Activated B cell treated with CpG ODN at 0.5 μM for 24 hours (primary cell): ENCODE results near the gene LRP4. TPM values are rescaled to one million over a fixed set of nuclear protein-coding genes. Genes with fewer than 3 reads are reported as not detected.

Experiments used
- ATAC-seq: fragments of 200-7000 bp; cut with Tn5 transposase; one replicate; pipeline ENCODE4 v1.10.0; 2021; ENCODE audit warnings: low read depth, mild to moderate bottlenecking, moderate library complexity
- CTCF ChIA-PET: fragments of 350-600 bp; sonication (Branson Sonifier 250); formaldehyde crosslinking; loops from one replicate; lab custom pipeline; 2021; ENCODE audit warnings: antibody characterized with exemption; lab: Charles Lee
- POLR2A ChIA-PET: fragments of 350-600 bp; sonication (Branson Sonifier 250); formaldehyde crosslinking; loops from one replicate; lab custom pipeline; 2021; ENCODE audit warnings: antibody characterized with exemption; lab: Charles Lee
- DNase-seq: peaks from one replicate; pipeline ENCODE4 v3.0.0; 2022
- H3K27ac Mint-ChIP-seq: one replicate; pipeline ENCODE4 v1.8.0; 2020; ENCODE audit warnings: mixed read lengths
- H3K27me3 Mint-ChIP-seq: one replicate; pipeline ENCODE4 v1.8.0; 2021; ENCODE audit warnings: mixed read lengths
- H3K36me3 Mint-ChIP-seq: one replicate; pipeline ENCODE4 v1.8.0; 2021; ENCODE audit warnings: low read depth, mixed read lengths
- H3K4me1 Mint-ChIP-seq: one replicate; pipeline ENCODE4 v1.8.0; 2021; ENCODE audit warnings: mixed read lengths
- H3K4me3 Mint-ChIP-seq: one replicate; pipeline ENCODE4 v1.8.0; 2020; ENCODE audit warnings: mild to moderate bottlenecking, mixed read lengths
- H3K9me3 Mint-ChIP-seq: one replicate; pipeline ENCODE4 v1.8.0; 2020; ENCODE audit warnings: mixed read lengths
- intact Hi-C: fragments of 100-400 bp; cut with micrococcal nuclease; formaldehyde crosslinking; loops from one replicate; pipeline ENCODE4 v1.15.1; 2024
- total RNA-seq: library from RNA; stranded (reverse); gene quantifications from 2 replicates; pipeline ENCODE4 v1.2.3, GENCODE V29; 2022
- TF ChIP-seq, protein P1 (sequence below): fragments of 200-600 bp; IDR thresholded peaks from one replicate; pipeline ENCODE4 v1.8.0; 2022; ENCODE audit warnings: antibody characterized with exemption, mild to moderate bottlenecking

Gene LRP4
- total RNA-seq, 1 donor from 2014 or later: 0.16 TPM

DNA sequence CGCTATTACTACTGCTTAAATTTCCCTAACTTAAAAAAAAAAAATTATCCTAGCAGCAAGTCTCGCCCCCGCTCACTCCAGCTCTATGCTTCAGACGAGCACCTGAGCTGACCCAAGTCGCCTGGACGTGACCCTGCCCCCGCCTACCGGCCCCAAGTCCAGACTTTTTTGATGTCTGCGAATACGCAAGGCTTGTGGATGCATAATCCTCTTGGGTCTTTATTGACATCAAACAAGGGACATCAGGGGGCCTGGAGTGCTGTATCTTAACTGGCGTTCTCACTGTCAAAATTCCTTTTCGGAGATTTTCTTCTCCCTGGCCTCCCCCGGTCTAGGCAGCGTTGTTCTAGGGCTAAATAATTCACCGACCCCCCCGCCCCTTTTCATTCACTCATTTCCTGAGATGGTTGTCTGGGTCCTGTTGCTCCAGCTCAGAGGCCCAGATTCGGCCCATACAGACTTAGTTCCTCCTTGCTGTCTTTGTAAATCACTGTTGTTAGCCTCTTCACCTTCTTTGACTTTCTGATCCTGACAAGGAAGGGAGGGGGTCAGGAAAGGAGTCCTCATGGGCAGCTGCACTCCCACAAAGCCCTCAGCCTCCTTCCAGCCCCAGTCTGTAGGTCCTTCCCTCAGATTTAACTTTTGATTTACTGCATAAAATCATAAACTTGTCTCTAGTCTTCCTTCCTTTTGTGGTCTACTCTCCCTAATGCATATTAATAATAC is 601 bp upstream of the LRP4 start:
- intact Hi-C loops: loop anchor here (1.0 to 5.0 kb wide), 3 partner anchors 17 to 302 kb away; partner anchors contain the start of genes ATG13, CKAP5, CSTPP1 and HARBI1
- Mint-ChIP-seq H3K27ac (no peak overlapping the region), H3K27me3 (peaks cover 48% of the 10 kb centered on the region), H3K36me3 (no peaks in the 10 kb centered on the region), H3K4me3 (peak overlapping the region; percentile 80), H3K9me3 (no peaks in the 10 kb centered on the region), H3K4me1 (peaks cover 29% of the 10 kb centered on the region)
- ATAC-seq (no peak), DNase-seq (no peak)
- CTCF ChIA-PET: interaction anchor here (0.6 kb wide), 1 partner anchor 162 kb away, joined by 4 read pairs; no protein-coding TSS in a partner anchor
- POLR2A ChIA-PET: interaction anchor here (0.6 kb wide), 1 partner anchor 18 kb away, joined by 11 read pairs; the partner anchor contains the start of gene CSTPP1
- TF ChIP-seq, protein P1, sequence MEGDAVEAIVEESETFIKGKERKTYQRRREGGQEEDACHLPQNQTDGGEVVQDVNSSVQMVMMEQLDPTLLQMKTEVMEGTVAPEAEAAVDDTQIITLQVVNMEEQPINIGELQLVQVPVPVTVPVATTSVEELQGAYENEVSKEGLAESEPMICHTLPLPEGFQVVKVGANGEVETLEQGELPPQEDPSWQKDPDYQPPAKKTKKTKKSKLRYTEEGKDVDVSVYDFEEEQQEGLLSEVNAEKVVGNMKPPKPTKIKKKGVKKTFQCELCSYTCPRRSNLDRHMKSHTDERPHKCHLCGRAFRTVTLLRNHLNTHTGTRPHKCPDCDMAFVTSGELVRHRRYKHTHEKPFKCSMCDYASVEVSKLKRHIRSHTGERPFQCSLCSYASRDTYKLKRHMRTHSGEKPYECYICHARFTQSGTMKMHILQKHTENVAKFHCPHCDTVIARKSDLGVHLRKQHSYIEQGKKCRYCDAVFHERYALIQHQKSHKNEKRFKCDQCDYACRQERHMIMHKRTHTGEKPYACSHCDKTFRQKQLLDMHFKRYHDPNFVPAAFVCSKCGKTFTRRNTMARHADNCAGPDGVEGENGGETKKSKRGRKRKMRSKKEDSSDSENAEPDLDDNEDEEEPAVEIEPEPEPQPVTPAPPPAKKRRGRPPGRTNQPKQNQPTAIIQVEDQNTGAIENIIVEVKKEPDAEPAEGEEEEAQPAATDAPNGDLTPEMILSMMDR: no peak

DNA sequence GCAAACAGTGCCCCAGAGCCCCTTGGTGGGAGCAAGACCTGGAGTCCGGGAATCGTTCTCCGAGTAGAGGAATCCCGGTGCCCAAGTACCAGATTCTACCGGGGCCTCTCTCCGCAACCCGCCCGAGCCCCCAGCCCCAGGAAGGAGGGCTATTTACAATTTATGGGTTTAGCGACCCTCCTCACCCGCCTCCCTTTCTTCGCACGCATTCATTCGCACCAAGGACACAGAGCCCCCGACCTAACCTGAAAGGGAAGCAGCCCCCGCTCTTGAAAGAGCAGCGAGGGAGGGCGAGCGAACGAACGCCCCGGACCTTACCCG is 628 bp downstream of the LRP4 start:
- no peak overlapping the region for H3K27ac Mint-ChIP-seq
- no peak for DNase-seq
- no peaks in the 10 kb centered on the region for H3K36me3 Mint-ChIP-seq
- ChIA-PET CTCF (no interaction called here), POLR2A (no interaction called here)
- ATAC-seq: no peak
- H3K9me3 Mint-ChIP-seq: no peaks in the 10 kb centered on the region
- peak overlapping the region; percentile 80 for H3K4me3 Mint-ChIP-seq
- TF ChIP-seq, protein P1: no peak
- intact Hi-C loops: loop anchor here (1.0 to 5.0 kb wide), 2 partner anchors 70 to 300 kb away; partner anchors contain the start of genes ATG13, CKAP5 and HARBI1
- H3K27me3 Mint-ChIP-seq: peaks cover 55% of the 10 kb centered on the region
- peaks cover 29% of the 10 kb centered on the region for H3K4me1 Mint-ChIP-seq

GRCh38 chr11:46917109-46917761 is 1.1 kb downstream of the LRP4 start:
- H3K4me1 Mint-ChIP-seq: peaks cover 29% of the 10 kb centered on the region
- intact Hi-C loops: loop anchor here (5.0 kb wide), 1 partner anchor 70 kb away; the partner anchor contains the start of gene CKAP5
- POLR2A ChIA-PET: interaction anchor here (0.7 kb wide), 2 partner anchors 354 to 707 kb away, joined by 3 to 4 read pairs; no protein-coding TSS in a partner anchor

DNA sequence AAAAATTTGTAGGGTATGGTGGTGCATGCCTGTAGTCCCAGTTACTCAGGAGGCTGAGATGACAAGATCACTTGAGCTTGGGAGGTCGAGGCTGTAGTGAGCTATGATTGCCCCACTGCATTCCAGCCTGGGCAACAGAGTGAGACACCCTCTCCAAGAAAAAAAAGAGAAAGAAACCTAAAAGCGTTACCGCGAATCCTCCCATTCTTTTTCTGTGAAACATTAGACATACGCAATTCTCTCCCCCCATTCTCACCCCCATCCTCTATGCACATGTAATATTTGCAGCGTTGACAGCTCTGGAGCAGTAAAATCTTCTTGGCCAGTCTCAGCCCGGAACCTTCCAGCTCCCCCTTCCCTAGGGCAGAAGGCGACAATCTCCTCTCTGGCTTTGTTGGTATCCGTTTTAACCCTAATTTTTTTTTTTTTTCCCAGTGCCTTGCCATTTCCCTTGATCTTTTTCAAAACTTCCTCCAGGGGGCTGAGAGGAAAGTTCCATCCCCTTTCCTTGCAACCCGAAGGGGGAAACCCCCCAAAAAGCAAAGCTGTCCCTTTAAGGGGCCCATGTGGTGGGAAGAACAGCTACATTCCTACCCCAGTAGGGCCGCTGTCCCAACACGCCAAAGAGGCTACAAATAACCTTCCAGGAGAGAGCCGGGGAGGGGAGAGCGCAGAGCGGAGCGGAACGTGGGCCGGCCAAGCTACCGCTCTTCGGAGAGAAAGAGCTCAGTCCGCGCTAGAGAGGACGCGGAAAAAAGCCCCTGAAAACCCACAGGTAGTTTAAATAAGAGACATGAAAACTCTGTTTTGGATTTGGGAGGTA is 1.9 kb downstream of the LRP4 start:
- H3K9me3 Mint-ChIP-seq: no peaks in the 10 kb centered on the region
- DNase-seq (no peak), ATAC-seq (peak; percentile 19)

More at GRCh38 chr11:46917109-46917761, 1.1 kb downstream of the LRP4 start:
- CTCF ChIA-PET: interaction anchor here (1.0 kb wide), 1 partner anchor 236 kb away, joined by 4 read pairs; no protein-coding TSS in a partner anchor
- Mint-ChIP-seq H3K27ac (no peak overlapping the region), H3K9me3 (no peaks in the 10 kb centered on the region), H3K27me3 (peaks cover 60% of the 10 kb centered on the region), H3K36me3 (no peaks in the 10 kb centered on the region), H3K4me3 (peak overlapping the region; percentile 80)
- DNase-seq: peak; percentile 20
- TF ChIP-seq, protein P1: no peak
- ATAC-seq: peak; percentile 2

More for the DNA sequence above, 1.9 kb downstream of the LRP4 start:
- TF ChIP-seq, protein P1: no peak
- Mint-ChIP-seq H3K36me3 (no peaks in the 10 kb centered on the region), H3K4me3 (peak overlapping the region; percentile 76), H3K27me3 (peaks cover 62% of the 10 kb centered on the region), H3K4me1 (peaks cover 29% of the 10 kb centered on the region), H3K27ac (no peak overlapping the region)
- intact Hi-C loops: loop anchor here (5.0 kb wide), 1 partner anchor 69 kb away; the partner anchor contains the start of gene CKAP5
- CTCF ChIA-PET: interaction anchor here (1.0 kb wide), 1 partner anchor 236 kb away, joined by 4 read pairs; no protein-coding TSS in a partner anchor
- POLR2A ChIA-PET: interaction anchor here (0.7 kb wide), 2 partner anchors 355 to 708 kb away, joined by 3 to 4 read pairs; no protein-coding TSS in a partner anchor
